GM12878 (cell line): ENCODE data around the gene TMEM207. TPM values are rescaled to one million over a fixed set of nuclear protein-coding genes. Genes with fewer than 3 reads are reported as not detected.

ENCODE experiments used
- ATAC-seq: fragments of 200-7000 bp; cut with Tn5 transposase; 3 replicates; pipeline ENCODE4 v1.9.1; 2020; ENCODE audit warnings: mild to moderate bottlenecking, moderate library complexity
- BruUV-seq: library from RNA; stranded (reverse); fragments of 400-500 nt; replicated peaks from 2 replicates; lab custom pipeline; 2021; lab: Mats Ljungman, UMichigan
- CTCF ChIA-PET: fragments of 300-600 bp; sonication (Branson Sonifier 250); formaldehyde crosslinking; extraction: SDS; loops from one replicate; lab custom pipeline; 2021; ENCODE audit warnings: inconsistent platforms; lab: Yijun Ruan, JAX
- POLR2A ChIA-PET: fragments of 350-600 bp; formaldehyde crosslinking; extraction: SDS; loops from one replicate; lab custom pipeline; 2021; ENCODE audit warnings: inconsistent platforms; lab: Charles Lee
- RAD21 ChIA-PET: fragments of 300-600 bp; sonication (Branson Sonifier 250); formaldehyde crosslinking; loops from one replicate; lab custom pipeline; 2023; ENCODE audit warnings: antibody characterized with exemption; ENCODE audit not compliant: unreplicated experiment; lab: Charles Lee
- SMC1A ChIA-PET: fragments of 300-600 bp; sonication (Branson Sonifier 250); formaldehyde crosslinking; loops from one replicate; lab custom pipeline; 2023; ENCODE audit not compliant: unreplicated experiment, uncharacterized antibody; lab: Charles Lee
- DNase-seq: peaks from one replicate; pipeline ENCODE4 v3.0.0-alpha.2; 2011; ENCODE audit warnings: low read depth, low spot score
- FAIRE-seq: peaks from 3 replicates; lab custom pipeline; 2011; peaks lifted over from hg19 to GRCh38; lab: Jason Lieb, UNC
- H2AFZ ChIP-seq: 2 replicates; pipeline ENCODE4 v1.6.0; 2011; ENCODE audit warnings: low read depth, low read length, control low read depth; ENCODE audit not compliant: control insufficient read depth
- H3K27ac ChIP-seq: 2 replicates; pipeline ENCODE4 v1.5.1; 2011; ENCODE audit warnings: control low read depth; ENCODE audit not compliant: control insufficient read depth, insufficient read depth
- H3K27me3 ChIP-seq, 2 experiments: replicated peaks in 1 of 2; 2 replicates each; pipeline versions ENCODE4 v1.6.0 to v1.6.1; 2011; ENCODE audit warnings: low read length in 1 of 2; ENCODE audit not compliant: control insufficient read depth in 2 of 2, insufficient read depth in 2 of 2
- H3K36me3 ChIP-seq, 2 experiments: 2 replicates each; pipeline ENCODE4 v1.5.1; 2011; ENCODE audit warnings: low read length in 1 of 2; ENCODE audit not compliant: control insufficient read depth in 2 of 2, insufficient read depth in 2 of 2
- H3K4me1 ChIP-seq: 2 replicates; pipeline ENCODE4 v1.6.1; 2011; ENCODE audit warnings: mild to moderate bottlenecking, low read length, moderate library complexity, mixed read lengths; ENCODE audit not compliant: control insufficient read depth, insufficient read depth
- H3K4me2 ChIP-seq: 2 replicates; pipeline ENCODE4 v1.6.0; 2011; ENCODE audit warnings: control low read depth; ENCODE audit not compliant: control insufficient read depth, insufficient read depth
- H3K4me3 ChIP-seq: fragments of 200-600 bp; sonication (generic); 2 replicates; pipeline ENCODE4 v1.5.1; 2016
- H3K79me2 ChIP-seq: 2 replicates; pipeline ENCODE4 v1.6.0; 2011; ENCODE audit warnings: low read length; ENCODE audit not compliant: control insufficient read depth, insufficient read depth
- H3K9ac ChIP-seq: 2 replicates; pipeline ENCODE4 v1.8.0; 2011; ENCODE audit warnings: low read length, control low read depth, mixed read lengths; ENCODE audit not compliant: control insufficient read depth, insufficient read depth
- H3K9me3 ChIP-seq: replicated peaks from 3 replicates; pipeline ENCODE4 v1.5.1; 2011; ENCODE audit warnings: mild to moderate bottlenecking, low read length; ENCODE audit not compliant: control insufficient read depth, insufficient read depth
- H4K20me1 ChIP-seq: 2 replicates; pipeline ENCODE4 v1.6.0; 2011; ENCODE audit not compliant: control insufficient read depth, insufficient read depth
- ASH2L ChIP-seq: fragments of 300-600, 200-600 bp; sonication (generic); IDR thresholded peaks from 2 replicates; pipeline ENCODE4 v1.6.1; 2017; ENCODE audit warnings: low read depth, mild to moderate bottlenecking, borderline replicate concordance
- BCL11A ChIP-seq: IDR thresholded peaks from 2 replicates; pipeline ENCODE4 v1.6.1; 2011; ENCODE audit warnings: low read depth, low read length
- CBX3 ChIP-seq: fragments of 200-600 bp; sonication (generic); IDR thresholded peaks from 2 replicates; pipeline ENCODE4 v1.6.1; 2016; ENCODE audit warnings: low read depth, borderline replicate concordance
- IRF4 ChIP-seq: IDR thresholded peaks from 2 replicates; pipeline ENCODE4 v1.6.1; 2011; ENCODE audit warnings: low read depth, low read length
- JUND ChIP-seq: IDR thresholded peaks from 2 replicates; pipeline ENCODE4 v1.6.1; 2012; ENCODE audit warnings: low read depth, mild to moderate bottlenecking, low read length, improper control_type of control experiment, moderate library complexity
- NFYB ChIP-seq: IDR thresholded peaks from 2 replicates; pipeline ENCODE4 v1.6.1; 2011; ENCODE audit warnings: low read depth, mild to moderate bottlenecking, low read length, improper control_type of control experiment, moderate library complexity; ENCODE audit not compliant: insufficient read depth
- NRF1 ChIP-seq: conservative IDR thresholded peaks from 2 replicates; pipeline ENCODE4 v1.6.1; 2011; ENCODE audit warnings: mild to moderate bottlenecking, low read depth, low read length, improper control_type of control experiment
- PAX5 ChIP-seq: IDR thresholded peaks from 2 replicates; pipeline ENCODE4 v1.6.1; 2011; ENCODE audit warnings: low read depth, low read length, borderline replicate concordance
- SP1 ChIP-seq: IDR thresholded peaks from one replicate; pipeline ENCODE4 v1.6.1; 2011; ENCODE audit warnings: low read depth, low read length
- ZNF207 ChIP-seq: fragments of 450-650 bp; IDR thresholded peaks from 2 replicates; pipeline ENCODE4 v1.6.1; 2014; ENCODE audit warnings: antibody characterized with exemption, mild to moderate bottlenecking, borderline replicate concordance
- WGBS: methylation state at CpG from one replicate; pipeline ENCODE4 v1.1.6; 2016; ENCODE audit warnings: low lambda C conversion rate; ENCODE audit not compliant: insufficient replicate concordance, insufficient coverage; ENCODE audit errors: missing lambda C conversion rate; 5-methylcytosine and 5-hydroxymethylcytosine counted together
- in situ Hi-C: fragments of 300-500 bp; cut with MboI; formaldehyde crosslinking; loops from 9 replicates; pipeline ENCODE4 v1.14.3; 2018; ENCODE audit warnings: mixed read lengths
- intact Hi-C: fragments of 100-400 bp; cut with micrococcal nuclease; formaldehyde crosslinking; loops from one replicate; pipeline ENCODE4 v1.14.2; 2022; ENCODE audit not compliant: unreplicated experiment
- polyA plus RNA-seq, 11 experiments: library from polyadenylated mRNA; depleted of rRNA in 4 of 11; unstranded in 6 of 11; stranded (reverse) in 5 of 11; fragments of >200 nt; fragmentation: Nextera tagmentation in 4 of 11; fragmentation: Illumina TruSeq in 1 of 11; extraction: Ambion mirVana in 4 of 11; extraction: Trizol in 1 of 11; gene quantifications; 1 replicate in 1 of 11; 2 replicates in 10 of 11; pipeline versions ENCODE4 v1.2.1 to v1.2.3, GENCODE V29; 2011 to 2016; ENCODE audit warnings: inconsistent platforms in 2 of 11, missing spikeins in 2 of 11, low read depth in 1 of 11
- total RNA-seq, 4 experiments: library from RNA; depleted of rRNA in 3 of 4; stranded (reverse); fragments of >200 nt in 3 of 4; fragmentation: Illumina TruSeq in 1 of 4; extraction: Trizol in 1 of 4; gene quantifications; 2 replicates each; pipeline versions ENCODE4 v1.2.1 to v1.2.3, GENCODE V29; 2013 to 2021
- TF ChIP-seq, protein P1 (sequence below): fragments of 150-350 bp; IDR thresholded peaks from 2 replicates; pipeline ENCODE4 v1.6.1; 2016; ENCODE audit warnings: low read depth, low read length
- TF ChIP-seq, protein P2 (sequence below): fragments of 450-650 bp; IDR thresholded peaks from 2 replicates; pipeline ENCODE4 v1.6.1; 2017; ENCODE audit warnings: low read depth, mild to moderate bottlenecking, moderate library complexity
- TF ChIP-seq, protein P3 (sequence below): IDR thresholded peaks from 2 replicates; pipeline ENCODE4 v1.6.1; 2012; ENCODE audit warnings: low read depth, low read length, improper control_type of control experiment

TMEM207 gene
- total and polyA plus RNA-seq, 10 of the 15 experiments (the other 5 are each of a cell fraction or from before 2014, with no cell fraction given): not detected

DNA sequence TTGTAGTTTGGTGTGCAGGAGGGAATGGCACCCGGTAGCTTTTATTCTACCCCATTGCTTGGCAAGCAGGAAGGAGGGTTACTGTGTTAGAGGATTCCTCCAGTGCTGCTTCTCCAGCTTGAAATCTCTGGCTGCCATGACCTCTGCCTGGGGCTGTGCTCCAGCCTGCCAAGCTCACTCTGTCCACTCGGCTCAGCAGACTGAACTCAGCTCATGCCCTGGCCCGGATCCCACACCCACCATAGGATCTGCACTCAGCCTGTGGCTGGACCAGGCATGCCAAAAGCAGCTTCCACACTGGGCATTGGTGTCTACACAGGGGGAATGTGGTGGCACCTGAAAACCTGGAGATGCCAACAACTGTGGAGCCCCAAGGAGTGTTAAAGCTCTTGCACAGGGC lies 35.4 kb downstream of the TMEM207 start:
- ChIA-PET SMC1A (interaction anchor here (1.4 to 1.9 kb wide), 3 partner anchors 9 to 453 kb away, joined by 4 to 17 read pairs (median 7); no protein-coding TSS in a partner anchor), RAD21 (interaction anchor here (1.2 to 2.4 kb wide), 3 partner anchors 10 to 30 kb away, joined by 3 to 11 read pairs (median 3); no protein-coding TSS in a partner anchor), CTCF (interaction anchor here (1.0 to 2.4 kb wide), 6 partner anchors 9 to 453 kb away, joined by 3 to 19 read pairs (median 5); no protein-coding TSS in a partner anchor), POLR2A (no interaction called here)
- in situ Hi-C loops (no loop called here), intact Hi-C loops (no loop called here)
- no peak overlapping the region for H2AFZ ChIP-seq
- no TSS peak for BruUV-seq
- DNase-seq (no peak), FAIRE-seq (no peak), ATAC-seq (no peak)
- no peak overlapping the region for H3K27ac ChIP-seq
- H3K4me1 ChIP-seq: no peaks in the 10 kb centered on the region
- H3K27me3 ChIP-seq: no peaks in the 10 kb centered on the region
- no peaks in the 10 kb centered on the region for H4K20me1 ChIP-seq
- no peaks in the 10 kb centered on the region for H3K36me3 ChIP-seq
- no peak overlapping the region for H3K9ac ChIP-seq
- H3K9me3 ChIP-seq: no peaks in the 10 kb centered on the region
- WGBS: 7% methylated on average over 3 of the region's 3 CpGs
- H3K79me2 ChIP-seq: no peaks in the 10 kb centered on the region
- TF ChIP-seq PAX5: no peak
- TF ChIP-seq SP1: no peak
- TF ChIP-seq ASH2L: no peak
- TF ChIP-seq BCL11A: no peak
- TF ChIP-seq NRF1: no peak
- TF ChIP-seq JUND: no peak
- TF ChIP-seq NFYB: no peak
- no peak for TF ChIP-seq ZNF207
- TF ChIP-seq CBX3: no peak
- TF ChIP-seq, protein P1, sequence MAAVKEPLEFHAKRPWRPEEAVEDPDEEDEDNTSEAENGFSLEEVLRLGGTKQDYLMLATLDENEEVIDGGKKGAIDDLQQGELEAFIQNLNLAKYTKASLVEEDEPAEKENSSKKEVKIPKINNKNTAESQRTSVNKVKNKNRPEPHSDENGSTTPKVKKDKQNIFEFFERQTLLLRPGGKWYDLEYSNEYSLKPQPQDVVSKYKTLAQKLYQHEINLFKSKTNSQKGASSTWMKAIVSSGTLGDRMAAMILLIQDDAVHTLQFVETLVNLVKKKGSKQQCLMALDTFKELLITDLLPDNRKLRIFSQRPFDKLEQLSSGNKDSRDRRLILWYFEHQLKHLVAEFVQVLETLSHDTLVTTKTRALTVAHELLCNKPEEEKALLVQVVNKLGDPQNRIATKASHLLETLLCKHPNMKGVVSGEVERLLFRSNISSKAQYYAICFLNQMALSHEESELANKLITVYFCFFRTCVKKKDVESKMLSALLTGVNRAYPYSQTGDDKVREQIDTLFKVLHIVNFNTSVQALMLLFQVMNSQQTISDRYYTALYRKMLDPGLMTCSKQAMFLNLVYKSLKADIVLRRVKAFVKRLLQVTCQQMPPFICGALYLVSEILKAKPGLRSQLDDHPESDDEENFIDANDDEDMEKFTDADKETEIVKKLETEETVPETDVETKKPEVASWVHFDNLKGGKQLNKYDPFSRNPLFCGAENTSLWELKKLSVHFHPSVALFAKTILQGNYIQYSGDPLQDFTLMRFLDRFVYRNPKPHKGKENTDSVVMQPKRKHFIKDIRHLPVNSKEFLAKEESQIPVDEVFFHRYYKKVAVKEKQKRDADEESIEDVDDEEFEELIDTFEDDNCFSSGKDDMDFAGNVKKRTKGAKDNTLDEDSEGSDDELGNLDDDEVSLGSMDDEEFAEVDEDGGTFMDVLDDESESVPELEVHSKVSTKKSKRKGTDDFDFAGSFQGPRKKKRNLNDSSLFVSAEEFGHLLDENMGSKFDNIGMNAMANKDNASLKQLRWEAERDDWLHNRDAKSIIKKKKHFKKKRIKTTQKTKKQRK: no peak
- TF ChIP-seq, protein P2, sequence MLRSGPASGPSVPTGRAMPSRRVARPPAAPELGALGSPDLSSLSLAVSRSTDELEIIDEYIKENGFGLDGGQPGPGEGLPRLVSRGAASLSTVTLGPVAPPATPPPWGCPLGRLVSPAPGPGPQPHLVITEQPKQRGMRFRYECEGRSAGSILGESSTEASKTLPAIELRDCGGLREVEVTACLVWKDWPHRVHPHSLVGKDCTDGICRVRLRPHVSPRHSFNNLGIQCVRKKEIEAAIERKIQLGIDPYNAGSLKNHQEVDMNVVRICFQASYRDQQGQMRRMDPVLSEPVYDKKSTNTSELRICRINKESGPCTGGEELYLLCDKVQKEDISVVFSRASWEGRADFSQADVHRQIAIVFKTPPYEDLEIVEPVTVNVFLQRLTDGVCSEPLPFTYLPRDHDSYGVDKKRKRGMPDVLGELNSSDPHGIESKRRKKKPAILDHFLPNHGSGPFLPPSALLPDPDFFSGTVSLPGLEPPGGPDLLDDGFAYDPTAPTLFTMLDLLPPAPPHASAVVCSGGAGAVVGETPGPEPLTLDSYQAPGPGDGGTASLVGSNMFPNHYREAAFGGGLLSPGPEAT: no peak
- no peak for TF ChIP-seq IRF4
- TF ChIP-seq, protein P3, sequence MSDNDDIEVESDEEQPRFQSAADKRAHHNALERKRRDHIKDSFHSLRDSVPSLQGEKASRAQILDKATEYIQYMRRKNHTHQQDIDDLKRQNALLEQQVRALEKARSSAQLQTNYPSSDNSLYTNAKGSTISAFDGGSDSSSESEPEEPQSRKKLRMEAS: no peak
- H3K4me2 ChIP-seq: no peak overlapping the region
- H3K4me3 ChIP-seq: no peak overlapping the region
